ENCODE results near the gene BCHE.

The BCHE gene

GRCh38 chr3:165748094-165748493 lies 89.1 kb downstream of the BCHE start:
- DNase-seq, result no peak

DNA sequence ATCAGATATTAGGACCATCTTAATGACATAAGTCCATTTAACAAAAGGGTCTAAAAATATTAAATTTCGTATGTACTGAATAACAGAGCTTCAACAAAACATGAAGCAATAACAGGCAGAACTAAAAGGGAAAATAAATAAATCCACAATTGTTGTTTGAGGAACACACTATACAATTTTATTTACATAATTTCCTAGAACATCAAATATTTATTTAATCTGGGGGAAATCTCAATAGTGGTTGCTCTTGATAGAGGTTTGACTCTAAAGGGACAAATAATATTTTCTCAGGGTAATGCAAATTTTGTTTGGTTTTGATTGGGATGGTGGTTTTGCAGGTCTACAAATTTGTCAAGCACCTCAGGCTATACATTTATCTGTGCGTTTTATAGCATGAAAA lies 90.3 kb downstream of the BCHE start:
- DNase-seq, result no peak

DNA sequence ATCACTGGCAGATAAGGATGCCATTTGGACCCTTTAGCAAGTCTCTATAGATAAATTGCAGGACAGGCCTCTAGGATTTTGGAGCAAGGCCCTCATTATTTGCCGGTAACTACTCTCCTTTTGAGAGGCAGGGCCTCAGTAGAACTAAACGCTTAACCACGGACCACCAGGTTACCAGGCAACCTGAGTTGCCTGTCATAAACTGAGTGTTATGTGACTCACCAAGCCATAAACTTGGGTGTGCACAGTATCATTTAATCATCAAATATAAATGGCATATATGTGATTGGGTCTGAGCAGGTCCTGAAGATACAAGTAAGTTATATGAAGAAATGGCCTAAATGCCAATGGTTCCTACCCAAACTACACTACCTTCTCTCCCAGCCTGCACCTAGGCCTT lies 93.2 kb downstream of the BCHE start:
- DNase-seq, result no peak

DNA sequence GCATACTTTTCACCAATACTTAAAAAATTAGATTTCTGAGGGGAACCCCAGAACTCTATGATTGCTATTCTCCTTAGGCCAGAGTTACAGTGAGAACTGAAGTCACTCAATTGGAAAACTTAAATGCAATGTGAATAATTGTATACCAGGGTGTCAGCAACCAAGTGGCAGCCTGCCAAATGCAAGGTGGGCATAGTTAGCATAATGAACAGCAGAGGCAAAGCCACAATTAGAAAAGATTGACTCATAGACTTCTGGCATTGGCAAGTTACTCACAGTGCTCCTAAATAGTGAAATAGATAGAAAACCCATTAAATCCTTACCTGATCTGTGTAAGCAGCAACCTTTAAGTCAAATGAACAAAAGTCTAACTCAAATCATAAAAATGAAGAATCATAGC lies 94.9 kb downstream of the BCHE start:
- peak; percentile 21 for DNase-seq

DNA sequence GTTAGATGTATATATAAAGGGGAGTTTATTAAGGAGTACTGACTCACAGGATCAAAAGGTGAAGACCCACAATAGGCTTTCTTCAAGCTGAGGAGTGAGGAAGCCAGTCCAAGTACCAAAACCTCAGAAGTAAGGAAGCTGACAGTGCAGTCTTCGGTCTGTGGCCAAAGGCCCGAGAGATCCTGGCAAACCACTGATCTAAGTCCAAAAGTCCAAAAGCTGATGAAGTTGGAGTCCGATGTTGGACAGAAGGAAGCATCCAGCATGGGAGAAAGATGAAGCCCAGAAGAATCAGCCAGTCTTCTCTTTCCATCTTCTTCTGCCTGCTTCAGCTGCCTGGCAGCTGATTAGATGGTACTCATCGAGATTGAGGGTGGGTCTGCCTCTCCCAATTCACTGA lies 107.5 kb downstream of the BCHE start:
- no peak for DNase-seq

GRCh38 chr3:165728924-165729323 lies 108.3 kb downstream of the BCHE start:
- DNase-seq, result no peak

- no peak for DNase-seq
Observed at GRCh38 chr3:165725296-165725695, 111.9 kb downstream of the BCHE start.
